Measurements from ENCODE around the gene LAD1. TPM values are rescaled to one million over a fixed set of nuclear protein-coding genes. Genes with fewer than 3 reads are reported as not detected.

Gene LAD1
- total and polyA plus RNA-seq, 5 donors = 1.3 to 5.0 (median 2.5) TPM

- Histone ChIP-seq H3K27ac (ENCODE audit: low read length) (peak overlapping the region; percentile 44), H3K9me3 (ENCODE audit: control insufficient read depth, low read length) (no peaks in the 10 kb centered on the region), H3K4me1 (ENCODE audit: control insufficient read depth, insufficient read depth, low read length) (no peaks in the 10 kb centered on the region), H3K4me3 (ENCODE audit: low read length) (no peak overlapping the region), H3K27me3 (ENCODE audit: control insufficient read depth, insufficient read depth) (no peaks in the 10 kb centered on the region)
- ATAC-seq (peak; percentile 13 to 23), DNase-seq (peak in 2 of 3 donors; percentile 75 to 76)
- intact Hi-C loops (cut with DNase I) = no loop called here
- WGBS = 75% methylated on average over 8 of the region's 8 CpGs
These were observed 41.9 kb downstream of the LAD1 start for GRCh38 chr1:201357211-201357610.

DNA sequence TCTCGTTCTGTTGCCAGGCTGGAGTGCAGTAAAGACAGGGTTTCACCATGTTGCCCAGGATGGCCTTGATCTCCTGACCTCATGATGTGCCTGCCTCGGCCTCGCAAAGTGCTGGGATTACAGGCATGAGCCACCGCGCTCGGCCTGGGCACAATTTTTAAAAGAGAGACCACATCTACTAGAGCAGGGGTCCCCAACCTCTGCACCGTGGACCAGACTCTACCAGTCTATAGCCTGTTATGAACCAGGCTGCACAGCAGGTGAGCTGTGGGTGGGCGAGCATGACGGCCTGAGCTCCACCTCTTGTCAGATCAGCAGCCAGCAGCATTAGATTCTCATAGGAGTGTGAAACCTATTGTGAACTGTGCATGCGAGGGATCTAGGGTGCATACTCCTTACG lies 42.4 kb downstream of the LAD1 start:
- Histone ChIP-seq H3K27ac (ENCODE audit: low read length) (no peak overlapping the region), H3K9me3 (ENCODE audit: control insufficient read depth, low read length) (no peaks in the 10 kb centered on the region), H3K4me1 (ENCODE audit: control insufficient read depth, insufficient read depth, low read length) (no peaks in the 10 kb centered on the region), H3K4me3 (ENCODE audit: low read length) (no peak overlapping the region), H3K27me3 (ENCODE audit: control insufficient read depth, insufficient read depth) (no peaks in the 10 kb centered on the region)
- intact Hi-C loops (cut with DNase I) = no loop called here
- 71% methylated on average over 11 of the region's 11 CpGs for WGBS
- DNase-seq (peak in 2 of 3 donors; percentile 40 to 59), ATAC-seq (peak in 1 of 2 donors; percentile 7)

DNA sequence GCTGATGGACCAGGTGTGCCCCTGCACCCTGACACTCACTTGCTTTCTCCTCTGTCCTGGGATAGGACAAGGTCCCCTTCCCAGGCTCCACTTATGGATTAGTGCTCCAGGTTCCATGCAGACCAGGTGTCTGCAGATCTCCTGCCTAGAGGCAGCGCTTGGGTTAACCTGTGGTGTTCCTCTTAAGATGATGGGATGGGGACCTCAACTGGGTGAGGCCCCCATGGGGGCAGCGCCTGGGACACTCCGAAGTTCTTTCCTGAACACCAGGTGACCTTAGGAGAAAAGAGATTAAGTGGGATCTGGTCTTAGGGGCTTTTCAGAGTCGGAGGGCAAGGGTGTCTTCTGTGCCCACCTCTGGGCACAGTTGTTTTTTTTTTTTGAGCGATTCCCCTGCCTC lies 42.9 kb downstream of the LAD1 start:
- Histone ChIP-seq H3K4me1 (ENCODE audit: control insufficient read depth, insufficient read depth, low read length) (no peaks in the 10 kb centered on the region), H3K27ac (ENCODE audit: low read length) (no peak overlapping the region), H3K4me3 (ENCODE audit: low read length) (no peak overlapping the region), H3K9me3 (ENCODE audit: control insufficient read depth, low read length) (no peaks in the 10 kb centered on the region), H3K27me3 (ENCODE audit: control insufficient read depth, insufficient read depth) (no peaks in the 10 kb centered on the region)
- 77% methylated on average over 5 of the region's 5 CpGs for WGBS
- intact Hi-C loops (cut with DNase I) = no loop called here
- DNase-seq (peak in 2 of 3 donors; percentile 36 to 55), ATAC-seq (peak; percentile 2 to 3)

- Histone ChIP-seq H3K4me1 (ENCODE audit: control insufficient read depth, insufficient read depth, low read length) (no peaks in the 10 kb centered on the region), H3K9me3 (ENCODE audit: control insufficient read depth, low read length) (no peaks in the 10 kb centered on the region), H3K27me3 (ENCODE audit: control insufficient read depth, insufficient read depth) (no peaks in the 10 kb centered on the region), H3K4me3 (ENCODE audit: low read length) (no peak overlapping the region), H3K27ac (ENCODE audit: low read length) (no peak overlapping the region)
- ATAC-seq (no peak), DNase-seq (peak in 1 of 3 donors; percentile 23)
- WGBS = 76% methylated on average over 7 of the region's 7 CpGs
- intact Hi-C loops (cut with DNase I) = no loop called here
These were observed 43.7 kb downstream of the LAD1 start for GRCh38 chr1:201355471-201355870.

GRCh38 chr1:201354901-201355295 lies 44.2 kb downstream of the LAD1 start:
- no peaks in the 10 kb centered on the region for H3K9me3 ChIP-seq (ENCODE audit: control insufficient read depth, low read length)
- no peak overlapping the region for H3K4me3 ChIP-seq (ENCODE audit: low read length)
- H3K27me3 ChIP-seq (ENCODE audit: control insufficient read depth, insufficient read depth) = no peaks in the 10 kb centered on the region
- ATAC-seq = peak; percentile 3 to 5
- WGBS = 39% methylated on average over 4 of the region's 4 CpGs
- intact Hi-C loops (cut with DNase I) = no loop called here
- H3K4me1 ChIP-seq (ENCODE audit: control insufficient read depth, insufficient read depth, low read length) = no peaks in the 10 kb centered on the region
- peak in 2 of 3 donors; percentile 49 to 73 for DNase-seq
- H3K27ac ChIP-seq (ENCODE audit: low read length) = no peak overlapping the region

DNA sequence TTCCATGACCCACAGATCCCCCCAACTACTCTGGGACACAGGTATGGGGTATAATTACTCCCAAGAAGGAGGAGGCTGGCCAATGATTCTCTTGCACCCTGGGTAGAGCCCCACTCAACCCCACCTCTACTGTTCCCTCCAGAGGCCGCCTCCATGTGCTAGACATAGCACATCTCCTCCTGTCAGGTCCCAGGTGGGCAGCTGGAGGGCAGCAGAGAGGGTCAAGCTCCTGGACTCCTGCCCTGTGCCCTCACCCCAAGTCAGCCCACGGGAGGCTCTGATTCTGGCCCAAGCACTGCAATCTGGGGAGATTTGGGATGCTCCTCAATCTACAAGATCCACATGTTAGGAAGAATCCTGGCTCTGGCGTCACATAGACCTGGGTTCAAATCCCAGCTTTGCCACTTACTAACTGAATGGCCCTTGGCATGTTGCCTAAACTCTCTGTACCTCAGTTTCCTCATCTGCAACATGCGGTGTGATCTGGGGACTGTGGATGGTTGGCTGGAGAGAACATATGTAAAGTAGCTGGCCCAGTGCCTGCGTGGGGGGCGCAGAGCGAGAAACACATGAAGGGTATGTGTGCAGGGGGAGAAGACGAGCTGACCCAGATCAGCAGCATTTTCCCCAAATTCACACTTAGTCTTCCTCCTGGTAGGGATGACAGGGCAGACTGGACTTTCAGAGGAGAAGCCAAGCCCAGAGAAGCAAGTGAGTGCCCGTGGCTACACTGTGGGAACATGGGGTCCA lies 44.8 kb downstream of the LAD1 start:
- peak in 1 of 2 donors; percentile 0 for ATAC-seq
- Histone ChIP-seq H3K27ac (ENCODE audit: low read length) (no peak overlapping the region), H3K4me1 (ENCODE audit: control insufficient read depth, insufficient read depth, low read length) (no peaks in the 10 kb centered on the region), H3K27me3 (ENCODE audit: control insufficient read depth, insufficient read depth) (no peaks in the 10 kb centered on the region), H3K4me3 (ENCODE audit: low read length) (no peak overlapping the region), H3K9me3 (ENCODE audit: control insufficient read depth, low read length) (no peaks in the 10 kb centered on the region)
- WGBS = 89% methylated on average over 9 of the region's 9 CpGs
- intact Hi-C loops (cut with DNase I) = no loop called here
- peak in 2 of 3 donors; percentile 41 to 54 for DNase-seq

GRCh38 chr1:201353186-201353940 lies 45.8 kb downstream of the LAD1 start:
- Histone ChIP-seq H3K4me3 (ENCODE audit: low read length) (no peak overlapping the region), H3K4me1 (ENCODE audit: control insufficient read depth, insufficient read depth, low read length) (no peaks in the 10 kb centered on the region), H3K27me3 (ENCODE audit: control insufficient read depth, insufficient read depth) (no peaks in the 10 kb centered on the region), H3K27ac (ENCODE audit: low read length) (no peak overlapping the region), H3K9me3 (ENCODE audit: control insufficient read depth, low read length) (no peaks in the 10 kb centered on the region)
- intact Hi-C loops (cut with DNase I) = no loop called here
- ATAC-seq (no peak), DNase-seq (peak in 2 of 3 donors; percentile 13 to 50)
- WGBS = 80% methylated on average over 13 of the region's 13 CpGs

- intact Hi-C loops (cut with DNase I) = no loop called here
These were observed 47.5 kb downstream of the LAD1 start for GRCh38 chr1:201351617-201352016.

DNA sequence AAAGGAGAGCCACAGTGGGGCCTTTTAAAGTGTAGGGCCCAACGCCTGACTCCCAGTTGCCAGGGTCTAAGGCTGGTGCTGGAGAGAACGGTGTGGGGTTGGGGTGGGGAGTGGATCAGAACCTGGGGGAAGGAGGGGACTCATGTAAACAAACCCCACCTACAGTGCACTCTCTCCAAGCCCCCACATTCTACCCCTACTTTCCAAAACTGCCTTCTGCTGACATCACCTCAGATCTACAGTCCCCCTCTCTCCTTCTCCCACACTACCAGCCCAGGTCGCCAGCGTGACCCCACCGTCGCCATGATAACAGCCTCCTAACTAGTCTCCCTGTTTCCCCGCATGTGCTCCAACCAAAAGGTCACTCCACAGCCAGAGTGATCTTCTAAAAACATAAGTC lies 48.2 kb downstream of the LAD1 start:
- 82% methylated on average over 7 of the region's 7 CpGs for WGBS
- H3K27ac ChIP-seq (ENCODE audit: low read length) = no peak overlapping the region
- DNase-seq (peak in 1 of 3 donors; percentile 25), ATAC-seq (no peak)
- H3K27me3 ChIP-seq (ENCODE audit: control insufficient read depth, insufficient read depth) = no peaks in the 10 kb centered on the region
- intact Hi-C loops (cut with DNase I) = no loop called here
- no peaks in the 10 kb centered on the region for H3K9me3 ChIP-seq (ENCODE audit: control insufficient read depth, low read length)
- peaks cover 2% of the 10 kb centered on the region for H3K4me1 ChIP-seq (ENCODE audit: control insufficient read depth, insufficient read depth, low read length)
- H3K4me3 ChIP-seq (ENCODE audit: low read length) = no peak overlapping the region

More at GRCh38 chr1:201351617-201352016, 47.5 kb downstream of the LAD1 start:
- Histone ChIP-seq H3K27me3 (ENCODE audit: control insufficient read depth, insufficient read depth) (no peaks in the 10 kb centered on the region), H3K27ac (ENCODE audit: low read length) (no peak overlapping the region), H3K4me1 (ENCODE audit: control insufficient read depth, insufficient read depth, low read length) (peaks cover 2% of the 10 kb centered on the region), H3K9me3 (ENCODE audit: control insufficient read depth, low read length) (no peaks in the 10 kb centered on the region), H3K4me3 (ENCODE audit: low read length) (no peak overlapping the region)
- ATAC-seq (no peak), DNase-seq (no peak)

DNA sequence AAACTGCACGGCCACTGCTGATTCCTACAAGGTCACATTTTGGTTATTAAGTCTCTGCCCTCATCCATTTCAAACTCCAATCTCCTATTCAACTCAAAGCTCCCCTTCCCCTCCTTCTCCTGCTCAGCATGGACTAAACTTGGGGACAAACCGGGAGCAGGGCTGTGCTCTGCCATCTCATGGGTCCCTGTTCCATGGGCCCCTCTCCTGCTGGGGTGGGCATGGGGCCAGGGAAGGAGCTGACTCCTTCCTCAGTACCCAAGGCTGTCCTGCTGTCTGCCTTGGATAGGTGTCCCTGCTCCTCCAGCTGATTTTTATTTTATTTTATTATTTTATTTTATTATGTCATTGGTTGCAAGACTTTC lies 48.8 kb downstream of the LAD1 start:
- no peak for ATAC-seq
- 77% methylated on average over 2 of the region's 2 CpGs for WGBS

DNA sequence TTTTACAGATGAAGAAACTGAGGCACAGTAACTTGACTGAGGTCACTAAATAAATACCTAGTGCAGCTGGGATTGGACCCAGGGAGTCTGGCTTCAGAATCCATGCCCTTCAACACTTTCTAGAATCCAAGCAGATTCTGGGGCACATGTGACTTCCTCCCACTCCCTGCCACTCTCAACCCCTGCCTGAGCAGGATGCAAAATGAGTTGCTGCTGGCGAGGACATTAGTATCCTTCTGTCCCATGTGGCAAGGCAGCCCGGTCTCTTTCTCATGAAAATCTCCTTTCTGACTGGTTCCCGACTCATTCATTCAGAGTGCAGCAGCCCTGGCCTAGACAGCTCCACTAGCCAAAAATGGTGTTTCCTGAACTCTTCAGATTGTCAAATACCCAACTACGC lies 50.0 kb downstream of the LAD1 start:
- no peak overlapping the region for H3K4me3 ChIP-seq (ENCODE audit: low read length)
- H3K27ac ChIP-seq (ENCODE audit: low read length) = no peak overlapping the region
- H3K4me1 ChIP-seq (ENCODE audit: control insufficient read depth, insufficient read depth, low read length) = peaks cover 2% of the 10 kb centered on the region
- 62% methylated on average over 4 of the region's 4 CpGs for WGBS
- H3K27me3 ChIP-seq (ENCODE audit: control insufficient read depth, insufficient read depth) = no peaks in the 10 kb centered on the region
- DNase-seq (peak in 1 of 3 donors; percentile 7), ATAC-seq (no peak)
- intact Hi-C loops (cut with DNase I) = loop anchor here in 2 of 4 donors (5.0 kb wide), 2 partner anchors 92 to 97 kb away; no protein-coding TSS in a partner anchor
- no peaks in the 10 kb centered on the region for H3K9me3 ChIP-seq (ENCODE audit: control insufficient read depth, low read length)

More for the DNA sequence above, 48.8 kb downstream of the LAD1 start:
- no peaks in the 10 kb centered on the region for H3K9me3 ChIP-seq (ENCODE audit: control insufficient read depth, low read length)
- no peak overlapping the region for H3K27ac ChIP-seq (ENCODE audit: low read length)
- H3K4me3 ChIP-seq (ENCODE audit: low read length) = no peak overlapping the region
- intact Hi-C loops (cut with DNase I) = no loop called here
- peaks cover 2% of the 10 kb centered on the region for H3K4me1 ChIP-seq (ENCODE audit: control insufficient read depth, insufficient read depth, low read length)
- no peaks in the 10 kb centered on the region for H3K27me3 ChIP-seq (ENCODE audit: control insufficient read depth, insufficient read depth)
- peak in 1 of 3 donors; percentile 29 for DNase-seq

Measured in right cardiac atrium (tissue), 5 donors.